SU-DHL-6 (cell line): ENCODE results near the gene HOXA9.

Experiments used
- CTCF ChIP-seq: fragments of 200-600 bp; sonication (generic); IDR thresholded peaks from one replicate; pipeline ENCODE4 v1.5.1; 2017; ENCODE audit warnings: antibody characterized with exemption, mild to moderate bottlenecking, low read length, moderate library complexity; ENCODE audit not compliant: insufficient read depth, poor library complexity, severe bottlenecking
- EZH2phosphoT487 ChIP-seq: fragments of 200-600 bp; sonication (generic), shearing (Covaris generic); conservative IDR thresholded peaks from 2 replicates; pipeline ENCODE4 v1.6.1; 2018; ENCODE audit warnings: mild to moderate bottlenecking, antibody characterized with exemption, low read length, moderate library complexity, mixed read lengths

GRCh38 chr7:27115221-27116026 lies 49.9 kb downstream of the HOXA9 start:
- TF ChIP-seq CTCF (no peak), EZH2phosphoT487 (no peak)
